DOHH2 (cell line): ENCODE results near the gene TAB3.

Experiments
- EZH2phosphoT487 ChIP-seq: fragments of 200-600 bp; sonication (generic); IDR thresholded peaks from 2 replicates; pipeline ENCODE4 v1.6.1; 2017; ENCODE audit warnings: borderline replicate concordance, mild to moderate bottlenecking, antibody characterized with exemption, low read length, moderate library complexity, mixed read lengths
- TF ChIP-seq, protein P1 (sequence below): fragments of 200-600 bp; sonication (generic); IDR thresholded peaks from one replicate; pipeline ENCODE4 v1.5.1; 2014; ENCODE audit warnings: antibody characterized with exemption, mild to moderate bottlenecking, low read depth, low read length; ENCODE audit not compliant: poor library complexity, severe bottlenecking

DNA sequence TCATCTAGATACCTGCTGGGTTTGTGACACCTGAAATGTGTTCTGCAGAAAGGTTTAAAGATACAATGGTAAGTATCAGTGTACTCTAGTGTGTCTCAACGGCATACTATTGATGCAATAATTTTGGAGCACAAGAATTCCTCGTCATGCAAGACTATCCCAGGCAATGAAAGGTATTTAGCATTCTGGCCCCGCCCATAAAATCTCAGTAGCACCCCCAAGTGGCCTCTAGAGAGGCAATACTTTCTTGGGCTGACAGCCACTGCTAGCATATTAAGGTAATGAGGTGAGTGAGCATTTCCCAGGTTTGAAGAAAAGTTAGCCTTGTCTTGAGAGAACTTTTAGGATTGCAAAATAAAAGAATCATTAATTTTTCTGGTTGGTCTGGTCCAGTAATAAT is 24.0 kb downstream of the TAB3 start:
- TF ChIP-seq, protein P1, sequence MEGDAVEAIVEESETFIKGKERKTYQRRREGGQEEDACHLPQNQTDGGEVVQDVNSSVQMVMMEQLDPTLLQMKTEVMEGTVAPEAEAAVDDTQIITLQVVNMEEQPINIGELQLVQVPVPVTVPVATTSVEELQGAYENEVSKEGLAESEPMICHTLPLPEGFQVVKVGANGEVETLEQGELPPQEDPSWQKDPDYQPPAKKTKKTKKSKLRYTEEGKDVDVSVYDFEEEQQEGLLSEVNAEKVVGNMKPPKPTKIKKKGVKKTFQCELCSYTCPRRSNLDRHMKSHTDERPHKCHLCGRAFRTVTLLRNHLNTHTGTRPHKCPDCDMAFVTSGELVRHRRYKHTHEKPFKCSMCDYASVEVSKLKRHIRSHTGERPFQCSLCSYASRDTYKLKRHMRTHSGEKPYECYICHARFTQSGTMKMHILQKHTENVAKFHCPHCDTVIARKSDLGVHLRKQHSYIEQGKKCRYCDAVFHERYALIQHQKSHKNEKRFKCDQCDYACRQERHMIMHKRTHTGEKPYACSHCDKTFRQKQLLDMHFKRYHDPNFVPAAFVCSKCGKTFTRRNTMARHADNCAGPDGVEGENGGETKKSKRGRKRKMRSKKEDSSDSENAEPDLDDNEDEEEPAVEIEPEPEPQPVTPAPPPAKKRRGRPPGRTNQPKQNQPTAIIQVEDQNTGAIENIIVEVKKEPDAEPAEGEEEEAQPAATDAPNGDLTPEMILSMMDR: no peak
- no peak for TF ChIP-seq EZH2phosphoT487
